GM13977 (cell line): ENCODE measurements around the gene SOSTDC1.

Experiments
- DNase-seq: peaks from one replicate; pipeline ENCODE4 v3.0.0; 2012; ENCODE audit warnings: low spot score
- in situ Hi-C: fragments of 300-500 bp; cut with MboI; formaldehyde crosslinking; loops from one replicate; pipeline ENCODE4 v1.12.0; 2022; ENCODE audit warnings: low sequenced_read_pairs, low pct_unique_long_range_greater_than_20kb, mixed read lengths, inconsistent platforms; ENCODE audit not compliant: unreplicated experiment
- TF ChIP-seq, protein P1 (sequence below): IDR thresholded peaks from 2 replicates; pipeline ENCODE4 v1.5.1; 2012; ENCODE audit warnings: mild to moderate bottlenecking, control low read depth; ENCODE audit not compliant: insufficient read depth; ENCODE audit errors: extremely low read depth, missing control alignments

SOSTDC1 gene

DNA sequence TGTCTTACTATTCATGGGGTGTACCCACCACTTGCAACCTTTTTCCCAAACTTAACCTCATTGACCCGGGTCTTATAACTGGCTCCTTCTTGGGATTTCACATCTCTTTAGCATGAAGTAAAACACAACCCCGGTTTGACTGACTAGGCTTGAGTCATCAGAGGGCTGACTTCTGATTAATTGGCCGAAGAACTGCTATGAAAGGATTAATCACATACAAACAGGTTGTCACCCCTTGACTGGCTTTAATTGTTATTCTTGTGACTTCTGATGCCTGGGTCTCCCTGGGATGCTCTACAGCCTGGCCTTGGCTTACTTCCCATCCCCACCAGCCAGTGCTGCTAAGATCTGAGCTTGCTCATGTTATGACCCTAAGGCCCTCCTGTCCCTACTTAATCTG lies 35.4 kb downstream of the SOSTDC1 start:
- TF ChIP-seq, protein P1, sequence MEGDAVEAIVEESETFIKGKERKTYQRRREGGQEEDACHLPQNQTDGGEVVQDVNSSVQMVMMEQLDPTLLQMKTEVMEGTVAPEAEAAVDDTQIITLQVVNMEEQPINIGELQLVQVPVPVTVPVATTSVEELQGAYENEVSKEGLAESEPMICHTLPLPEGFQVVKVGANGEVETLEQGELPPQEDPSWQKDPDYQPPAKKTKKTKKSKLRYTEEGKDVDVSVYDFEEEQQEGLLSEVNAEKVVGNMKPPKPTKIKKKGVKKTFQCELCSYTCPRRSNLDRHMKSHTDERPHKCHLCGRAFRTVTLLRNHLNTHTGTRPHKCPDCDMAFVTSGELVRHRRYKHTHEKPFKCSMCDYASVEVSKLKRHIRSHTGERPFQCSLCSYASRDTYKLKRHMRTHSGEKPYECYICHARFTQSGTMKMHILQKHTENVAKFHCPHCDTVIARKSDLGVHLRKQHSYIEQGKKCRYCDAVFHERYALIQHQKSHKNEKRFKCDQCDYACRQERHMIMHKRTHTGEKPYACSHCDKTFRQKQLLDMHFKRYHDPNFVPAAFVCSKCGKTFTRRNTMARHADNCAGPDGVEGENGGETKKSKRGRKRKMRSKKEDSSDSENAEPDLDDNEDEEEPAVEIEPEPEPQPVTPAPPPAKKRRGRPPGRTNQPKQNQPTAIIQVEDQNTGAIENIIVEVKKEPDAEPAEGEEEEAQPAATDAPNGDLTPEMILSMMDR, result no peak
- no peak for DNase-seq
- in situ Hi-C loops, result no loop called here

DNA sequence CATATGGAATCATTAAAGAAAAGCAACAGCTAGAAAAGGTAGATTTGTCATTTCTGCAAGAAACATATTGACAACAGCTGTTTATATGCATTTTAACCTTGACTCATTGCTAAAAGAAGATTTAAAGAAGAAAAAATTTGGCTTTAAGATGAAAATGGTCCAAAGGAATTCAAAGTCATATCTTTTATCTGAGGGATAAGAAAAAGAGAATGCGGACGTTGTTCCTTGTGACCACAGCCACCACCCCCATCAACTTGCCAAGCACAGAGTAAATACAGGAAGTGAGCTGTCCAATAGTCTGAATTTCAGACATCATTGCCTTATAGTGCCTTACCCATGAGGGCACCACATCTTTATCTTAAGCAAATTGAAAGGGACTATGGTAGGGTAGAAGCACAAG lies 36.9 kb downstream of the SOSTDC1 start:
- TF ChIP-seq, protein P1, result no peak

GRCh38 chr7:16428182-16428581 lies 37.4 kb downstream of the SOSTDC1 start:
- in situ Hi-C loops, result no loop called here
- TF ChIP-seq, protein P1, result no peak
- no peak for DNase-seq

More for the DNA sequence above, 36.9 kb downstream of the SOSTDC1 start:
- in situ Hi-C loops, result no loop called here
- no peak for DNase-seq

DNA sequence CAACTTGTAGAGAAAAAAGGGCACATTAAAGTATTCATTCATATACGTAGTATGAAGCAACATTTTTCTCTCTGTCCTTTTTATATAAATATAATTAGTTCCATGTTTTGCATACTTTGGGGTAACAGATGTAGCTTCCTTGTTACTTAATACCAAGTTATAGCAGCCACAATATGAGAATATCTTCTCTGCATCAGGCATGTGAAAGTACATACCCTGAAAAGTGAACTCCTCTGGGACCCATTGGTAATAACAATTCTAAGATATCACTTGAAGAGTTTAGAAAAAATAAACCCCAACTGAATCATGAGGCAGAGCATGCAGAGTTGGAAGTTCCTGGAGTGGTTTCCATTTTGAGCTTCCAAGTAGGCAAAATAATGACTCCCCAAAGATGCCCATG lies 41.8 kb downstream of the SOSTDC1 start:
- no peak for DNase-seq
- in situ Hi-C loops, result no loop called here
- TF ChIP-seq, protein P1, result no peak

- no peak for DNase-seq
- in situ Hi-C loops, result no loop called here
- TF ChIP-seq, protein P1, result no peak
Observed at GRCh38 chr7:16422917-16423316, 42.6 kb downstream of the SOSTDC1 start.

- DNase-seq, result no peak
- in situ Hi-C loops, result no loop called here
Observed at GRCh38 chr7:16422103-16422435, 43.5 kb downstream of the SOSTDC1 start.

More at GRCh38 chr7:16422103-16422435, 43.5 kb downstream of the SOSTDC1 start:
- TF ChIP-seq, protein P1, result no peak
